ENCODE measurements around the gene SLC25A18. TPM values are rescaled to one million over a fixed set of nuclear protein-coding genes. Genes with fewer than 3 reads are reported as not detected.

Gene SLC25A18
- polyA plus RNA-seq, 1 experiment: not detected

DNA sequence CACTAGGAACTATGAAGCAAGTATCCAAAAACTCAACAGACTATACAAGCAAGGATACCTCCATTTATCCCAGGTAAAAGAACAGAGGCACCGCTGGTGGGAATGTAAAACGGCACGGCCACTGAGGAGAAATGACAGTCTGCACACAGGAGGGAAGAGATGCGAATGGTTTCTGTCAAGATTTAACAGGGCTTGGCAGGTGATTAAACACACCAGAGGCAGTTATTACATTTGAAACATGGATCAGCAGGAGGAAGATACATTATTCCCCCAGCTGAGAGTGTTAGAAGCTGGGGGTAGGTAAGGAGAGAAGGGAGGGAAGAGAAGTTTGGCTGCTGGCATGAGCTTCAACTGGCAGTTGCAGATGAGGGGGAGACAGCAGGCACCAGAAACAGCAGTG is 35.0 kb downstream of the SLC25A18 start:
- ChIA-PET POLR2A (no interaction called here), CTCF (no interaction called here)
- Histone ChIP-seq H3K4me3 (ENCODE audit: low read depth, low read length) (no peak overlapping the region), H3K27ac (ENCODE audit: low read depth, low read length) (no peak overlapping the region), H3K27me3 (ENCODE audit: control insufficient read depth, insufficient read depth, low read length) (no peaks in the 10 kb centered on the region), H3K9me3 (ENCODE audit: control insufficient read depth, insufficient read depth, low read length) (no peaks in the 10 kb centered on the region)
- TF ChIP-seq, protein P1, sequence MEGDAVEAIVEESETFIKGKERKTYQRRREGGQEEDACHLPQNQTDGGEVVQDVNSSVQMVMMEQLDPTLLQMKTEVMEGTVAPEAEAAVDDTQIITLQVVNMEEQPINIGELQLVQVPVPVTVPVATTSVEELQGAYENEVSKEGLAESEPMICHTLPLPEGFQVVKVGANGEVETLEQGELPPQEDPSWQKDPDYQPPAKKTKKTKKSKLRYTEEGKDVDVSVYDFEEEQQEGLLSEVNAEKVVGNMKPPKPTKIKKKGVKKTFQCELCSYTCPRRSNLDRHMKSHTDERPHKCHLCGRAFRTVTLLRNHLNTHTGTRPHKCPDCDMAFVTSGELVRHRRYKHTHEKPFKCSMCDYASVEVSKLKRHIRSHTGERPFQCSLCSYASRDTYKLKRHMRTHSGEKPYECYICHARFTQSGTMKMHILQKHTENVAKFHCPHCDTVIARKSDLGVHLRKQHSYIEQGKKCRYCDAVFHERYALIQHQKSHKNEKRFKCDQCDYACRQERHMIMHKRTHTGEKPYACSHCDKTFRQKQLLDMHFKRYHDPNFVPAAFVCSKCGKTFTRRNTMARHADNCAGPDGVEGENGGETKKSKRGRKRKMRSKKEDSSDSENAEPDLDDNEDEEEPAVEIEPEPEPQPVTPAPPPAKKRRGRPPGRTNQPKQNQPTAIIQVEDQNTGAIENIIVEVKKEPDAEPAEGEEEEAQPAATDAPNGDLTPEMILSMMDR (IDR thresholded peaks at IDR 0.05; ENCODE audit: low read depth, low read length): no peak
- DNase-seq (ENCODE audit: low read depth, low spot score): no peak

DNA sequence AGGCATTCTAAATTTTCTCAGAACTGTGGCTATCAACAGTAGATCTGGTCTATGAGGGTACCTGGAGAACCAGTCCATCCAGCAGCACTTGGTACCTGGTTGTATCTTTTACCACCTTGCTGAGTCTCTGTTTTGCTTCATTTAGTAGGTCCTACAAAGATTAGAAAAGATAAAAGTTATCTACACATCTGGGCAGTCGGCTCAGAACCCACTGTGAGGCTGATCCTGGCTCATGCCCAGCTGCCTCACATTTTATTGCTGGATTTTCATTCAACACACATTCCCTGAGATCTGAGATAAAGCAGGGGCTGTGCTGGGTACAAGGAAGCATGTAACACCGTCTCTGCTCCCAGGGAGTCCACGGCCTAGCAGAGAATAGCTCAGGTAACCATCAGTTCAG is 37.7 kb downstream of the SLC25A18 start:
- DNase-seq (ENCODE audit: low read depth, low spot score): no peak
- TF ChIP-seq, protein P1 (IDR thresholded peaks at IDR 0.05; ENCODE audit: low read depth, low read length): no peak
- ChIA-PET POLR2A (no interaction called here), CTCF (interaction anchor here (1.0 kb wide), 1 partner anchor 429 kb away, joined by 4 read pairs; no protein-coding TSS in a partner anchor)
- Histone ChIP-seq H3K27me3 (ENCODE audit: control insufficient read depth, insufficient read depth, low read length) (no peaks in the 10 kb centered on the region), H3K9me3 (ENCODE audit: control insufficient read depth, insufficient read depth, low read length) (no peaks in the 10 kb centered on the region), H3K4me3 (ENCODE audit: low read depth, low read length) (no peak overlapping the region), H3K27ac (ENCODE audit: low read depth, low read length) (no peak overlapping the region)

DNA sequence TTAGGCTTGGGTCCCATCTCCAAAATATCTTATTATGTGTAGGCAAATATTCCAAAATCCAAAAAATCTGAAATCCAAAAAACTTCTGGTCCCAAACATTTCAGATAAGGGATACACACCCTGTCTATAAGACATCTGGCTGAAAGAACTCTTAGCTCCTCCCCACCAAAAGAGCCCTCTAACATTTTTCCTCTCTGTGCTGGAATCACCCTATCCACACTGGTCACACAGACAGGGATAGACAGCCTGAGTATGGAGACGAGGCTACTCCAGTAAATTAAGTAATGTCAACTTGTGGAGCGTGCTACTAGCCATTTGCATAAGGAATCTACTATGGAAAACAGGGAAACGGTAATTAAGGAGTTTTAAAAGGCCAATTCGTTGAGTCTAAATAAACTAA is 40.4 kb downstream of the SLC25A18 start:
- Histone ChIP-seq H3K27me3 (ENCODE audit: control insufficient read depth, insufficient read depth, low read length) (no peaks in the 10 kb centered on the region), H3K4me3 (ENCODE audit: low read depth, low read length) (no peak overlapping the region), H3K9me3 (ENCODE audit: control insufficient read depth, insufficient read depth, low read length) (no peaks in the 10 kb centered on the region), H3K27ac (ENCODE audit: low read depth, low read length) (no peak overlapping the region)
- TF ChIP-seq, protein P1 (IDR thresholded peaks at IDR 0.05; ENCODE audit: low read depth, low read length): no peak
- DNase-seq (ENCODE audit: low read depth, low spot score): no peak
- ChIA-PET CTCF (no interaction called here), POLR2A (no interaction called here)

DNA sequence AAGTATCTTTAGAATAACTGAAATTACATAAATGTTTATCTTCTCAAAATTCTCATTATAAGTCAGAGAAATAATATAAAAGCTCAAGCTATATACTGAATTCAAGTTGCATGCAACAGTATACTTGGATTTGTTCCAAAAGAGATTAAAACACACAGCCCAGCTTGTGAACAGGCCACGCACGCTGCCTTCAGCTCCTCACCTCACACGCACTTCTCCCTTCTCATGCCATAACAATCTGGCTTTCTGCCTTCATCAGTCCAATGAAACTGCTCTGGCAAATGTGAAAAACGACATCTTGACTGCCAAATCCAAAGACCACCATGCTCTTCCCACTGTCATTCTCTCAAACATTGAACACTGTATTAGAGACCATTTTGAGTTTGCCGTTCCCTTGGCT is 43.2 kb downstream of the SLC25A18 start:
- Histone ChIP-seq H3K27me3 (ENCODE audit: control insufficient read depth, insufficient read depth, low read length) (no peaks in the 10 kb centered on the region), H3K4me3 (ENCODE audit: low read depth, low read length) (no peak overlapping the region), H3K27ac (ENCODE audit: low read depth, low read length) (no peak overlapping the region), H3K9me3 (ENCODE audit: control insufficient read depth, insufficient read depth, low read length) (no peaks in the 10 kb centered on the region)
- DNase-seq (ENCODE audit: low read depth, low spot score): peak; percentile 16
- ChIA-PET CTCF (interaction anchor here (0.6 to 2.5 kb wide), 2 partner anchors 47 to 433 kb away, joined by 3 to 10 read pairs; no protein-coding TSS in a partner anchor), POLR2A (interaction anchor here (1.0 kb wide), 1 partner anchor 33 kb away, joined by 3 read pairs; no protein-coding TSS in a partner anchor)
- TF ChIP-seq, protein P1 (IDR thresholded peaks at IDR 0.05; ENCODE audit: low read depth, low read length): no peak

DNA sequence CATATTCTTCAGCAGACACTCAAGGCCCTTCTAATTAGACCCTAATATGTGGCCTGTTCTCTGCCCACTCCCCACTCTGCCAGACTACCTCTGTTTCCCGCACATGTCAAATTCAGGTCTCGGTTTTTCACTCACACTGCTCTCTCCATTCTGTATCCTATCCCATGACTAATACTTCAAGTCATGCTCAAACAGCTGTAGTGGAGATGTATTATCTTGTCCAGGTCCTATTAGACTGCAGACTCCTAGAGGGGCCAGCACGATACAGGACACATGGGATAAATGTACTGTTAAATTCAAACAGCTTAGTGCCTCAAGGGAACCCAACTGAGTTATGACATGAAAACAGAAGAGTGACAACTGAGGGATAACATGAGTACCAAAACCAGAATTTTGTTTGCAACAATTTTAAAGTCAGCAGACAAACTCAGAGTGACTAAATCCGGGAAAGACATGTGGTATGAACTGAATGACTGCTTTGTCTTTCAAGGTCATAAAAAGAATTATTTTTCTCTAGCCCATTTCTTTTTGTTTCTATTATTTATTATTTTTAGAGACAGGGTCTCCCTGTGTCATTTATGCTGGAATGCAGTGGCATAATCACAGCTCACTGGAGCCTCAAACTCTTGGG is 44.7 kb downstream of the SLC25A18 start:
- no peak overlapping the region for H3K4me3 ChIP-seq (ENCODE audit: low read depth, low read length)
- H3K27ac ChIP-seq (ENCODE audit: low read depth, low read length): no peak overlapping the region
- POLR2A ChIA-PET: interaction anchor here (0.9 kb wide), 1 partner anchor 22 kb away, joined by 3 read pairs; no protein-coding TSS in a partner anchor
- CTCF ChIA-PET: no interaction called here
- H3K9me3 ChIP-seq (ENCODE audit: control insufficient read depth, insufficient read depth, low read length): no peaks in the 10 kb centered on the region
- H3K27me3 ChIP-seq (ENCODE audit: control insufficient read depth, insufficient read depth, low read length): no peaks in the 10 kb centered on the region
- TF ChIP-seq, protein P1 (IDR thresholded peaks at IDR 0.05; ENCODE audit: low read depth, low read length): no peak
- no peak for DNase-seq (ENCODE audit: low read depth, low spot score)

Data from AG04450 (cell line).